ENCODE measurements around the gene SLC66A1. TPM values are rescaled to one million over a fixed set of nuclear protein-coding genes. Genes with fewer than 3 reads are reported as not detected.

Gene SLC66A1
- total RNA-seq, 1 donor from 2014 or later = 23.7 TPM

DNA sequence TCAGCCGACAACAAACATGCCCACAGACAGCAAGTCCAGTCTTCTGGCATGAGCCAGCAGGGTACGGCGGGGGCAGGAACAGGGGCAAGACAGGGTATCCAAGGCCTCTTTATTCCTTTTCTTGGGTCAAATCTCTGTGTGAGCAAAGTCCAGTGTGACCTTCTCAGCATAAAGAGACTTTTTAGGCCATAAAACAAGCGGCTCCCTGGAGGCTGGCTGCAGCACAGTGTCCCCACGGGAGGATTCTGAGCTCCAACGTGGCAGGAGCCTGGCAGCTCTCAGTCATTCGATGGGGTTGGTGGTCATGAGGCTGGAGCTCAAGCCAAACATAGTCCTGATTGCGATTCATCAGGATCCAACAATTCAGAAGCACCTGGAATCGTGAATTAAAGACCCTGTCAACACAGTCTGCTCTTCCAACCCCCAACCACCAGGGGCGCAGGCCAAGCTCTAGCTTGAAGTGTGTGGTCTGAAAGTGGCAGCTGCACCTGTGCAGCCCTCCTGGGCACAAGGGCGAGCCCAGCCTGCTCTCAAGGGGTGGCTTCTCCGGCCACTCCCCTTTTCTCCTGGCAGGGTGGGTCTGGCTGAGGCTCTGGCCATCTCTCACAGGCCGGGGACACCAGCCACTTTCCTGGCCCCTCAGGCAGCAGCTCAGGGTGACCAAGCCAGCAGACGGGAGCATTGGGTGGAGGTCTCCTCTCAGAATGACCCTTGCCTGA is 62.1 kb downstream of the SLC66A1 start:
- TF ChIP-seq, protein P1, sequence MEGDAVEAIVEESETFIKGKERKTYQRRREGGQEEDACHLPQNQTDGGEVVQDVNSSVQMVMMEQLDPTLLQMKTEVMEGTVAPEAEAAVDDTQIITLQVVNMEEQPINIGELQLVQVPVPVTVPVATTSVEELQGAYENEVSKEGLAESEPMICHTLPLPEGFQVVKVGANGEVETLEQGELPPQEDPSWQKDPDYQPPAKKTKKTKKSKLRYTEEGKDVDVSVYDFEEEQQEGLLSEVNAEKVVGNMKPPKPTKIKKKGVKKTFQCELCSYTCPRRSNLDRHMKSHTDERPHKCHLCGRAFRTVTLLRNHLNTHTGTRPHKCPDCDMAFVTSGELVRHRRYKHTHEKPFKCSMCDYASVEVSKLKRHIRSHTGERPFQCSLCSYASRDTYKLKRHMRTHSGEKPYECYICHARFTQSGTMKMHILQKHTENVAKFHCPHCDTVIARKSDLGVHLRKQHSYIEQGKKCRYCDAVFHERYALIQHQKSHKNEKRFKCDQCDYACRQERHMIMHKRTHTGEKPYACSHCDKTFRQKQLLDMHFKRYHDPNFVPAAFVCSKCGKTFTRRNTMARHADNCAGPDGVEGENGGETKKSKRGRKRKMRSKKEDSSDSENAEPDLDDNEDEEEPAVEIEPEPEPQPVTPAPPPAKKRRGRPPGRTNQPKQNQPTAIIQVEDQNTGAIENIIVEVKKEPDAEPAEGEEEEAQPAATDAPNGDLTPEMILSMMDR (conservative IDR thresholded peaks at IDR 0.05; ENCODE audit: low read depth, low read length) = peak; percentile 40
- no peak for DNase-seq (ENCODE audit: low read depth)
- H3K4me3 ChIP-seq (ENCODE audit: low read depth, low read length) = no peak overlapping the region

DNA sequence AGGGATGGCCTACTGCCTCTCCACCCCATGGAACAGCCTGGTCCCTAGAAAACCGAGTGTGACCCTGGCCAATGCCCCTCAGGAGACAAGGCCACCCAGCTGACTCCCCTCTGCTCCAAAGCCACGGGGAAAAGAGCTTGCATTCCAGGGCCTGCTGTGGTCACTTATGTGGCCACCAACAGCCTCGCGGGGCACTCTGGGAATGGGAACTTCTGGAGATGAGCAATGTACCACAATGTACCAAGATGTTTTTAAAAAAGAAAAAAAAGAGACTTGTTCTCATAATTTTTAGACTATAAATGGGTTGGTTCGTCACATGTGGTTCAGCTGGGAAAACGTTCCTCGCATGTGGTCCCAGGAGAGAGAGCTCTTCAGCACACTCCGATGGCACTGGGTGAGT is 62.8 kb downstream of the SLC66A1 start:
- TF ChIP-seq, protein P1 (conservative IDR thresholded peaks at IDR 0.05; ENCODE audit: low read depth, low read length) = no peak
- H3K4me3 ChIP-seq (ENCODE audit: low read depth, low read length) = no peak overlapping the region
- DNase-seq (ENCODE audit: low read depth) = no peak

DNA sequence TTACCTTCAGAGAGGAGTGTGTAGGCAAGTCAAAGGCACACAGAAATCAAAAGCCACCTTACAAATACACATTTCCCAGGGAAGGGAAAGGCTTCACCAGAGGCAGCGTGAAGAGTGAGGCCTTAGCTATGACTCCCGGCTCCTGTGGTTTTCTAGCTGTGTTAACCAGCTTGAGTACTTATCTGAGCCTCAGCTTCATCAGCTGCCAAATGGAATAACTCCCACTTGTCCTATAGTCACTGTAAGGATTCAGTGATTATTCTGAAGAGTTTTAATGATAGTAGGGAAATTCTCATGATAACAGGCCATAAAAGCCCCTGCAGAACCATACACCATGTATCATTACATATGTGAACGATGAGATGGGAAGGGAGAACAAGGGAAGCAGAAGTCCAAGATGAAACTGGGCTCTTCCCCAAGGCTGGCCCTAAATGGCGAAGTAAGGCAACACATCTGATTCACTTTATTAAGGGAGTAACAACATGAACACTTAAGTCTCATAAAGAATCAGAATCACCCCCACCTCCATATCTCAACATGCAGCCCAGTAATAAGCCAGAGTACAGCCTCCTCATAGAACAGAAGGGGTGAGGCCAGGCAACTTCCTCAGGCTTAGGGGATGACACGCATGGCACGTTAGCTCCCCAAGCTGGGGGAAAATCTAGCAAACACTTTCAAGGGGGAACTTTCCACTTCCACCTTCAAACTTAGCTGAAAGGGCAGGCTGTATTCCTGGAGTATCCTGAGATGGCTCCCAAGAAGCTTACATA is 63.7 kb downstream of the SLC66A1 start:
- TF ChIP-seq, protein P1 (conservative IDR thresholded peaks at IDR 0.05; ENCODE audit: low read depth, low read length) = no peak
- no peak for DNase-seq (ENCODE audit: low read depth)
- H3K4me3 ChIP-seq (ENCODE audit: low read depth, low read length) = no peak overlapping the region

DNA sequence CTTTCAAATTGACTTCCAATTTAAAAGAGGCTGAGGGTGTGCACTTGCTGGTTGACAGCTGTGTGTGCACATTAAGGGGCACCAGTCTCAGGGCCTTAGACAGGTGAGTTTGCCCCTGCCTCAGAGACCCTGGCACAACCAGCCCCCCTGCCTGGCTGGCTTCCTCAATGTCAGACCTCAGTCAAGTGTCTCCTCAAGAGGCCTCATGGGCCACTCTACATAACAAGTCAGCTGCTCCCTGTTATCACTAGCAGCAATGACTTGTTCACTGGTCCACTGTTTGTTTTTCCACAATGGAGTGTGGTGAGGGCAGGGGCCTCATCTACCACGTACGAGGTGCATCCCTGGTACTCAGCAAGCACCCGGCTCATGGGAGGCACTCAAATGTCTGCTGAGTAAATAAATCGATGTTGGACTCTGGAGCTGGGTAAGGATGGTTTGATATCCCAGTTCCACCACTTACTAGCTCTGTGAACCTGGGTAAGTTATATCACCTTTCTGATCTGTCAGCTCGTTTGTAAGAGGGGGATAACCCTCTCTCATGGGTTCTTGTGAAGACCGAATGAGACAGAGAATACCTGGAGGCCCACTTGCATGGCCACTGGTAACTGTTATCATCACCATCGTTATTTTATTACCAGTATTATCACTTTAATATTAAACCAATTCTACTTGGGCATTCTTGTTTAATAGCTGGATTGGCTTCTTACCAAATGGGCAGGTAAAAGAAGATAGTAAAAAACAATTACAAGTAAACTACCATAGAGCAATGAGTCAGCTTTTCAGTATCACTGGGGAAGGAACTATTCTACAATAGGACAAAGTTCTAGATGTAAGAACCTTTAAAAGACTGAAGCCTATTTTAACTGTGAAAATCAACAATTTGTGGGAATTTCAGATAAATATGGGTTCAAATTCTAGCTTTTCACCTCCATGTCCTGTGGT is 64.6 kb downstream of the SLC66A1 start:
- no peak for DNase-seq (ENCODE audit: low read depth)
- TF ChIP-seq, protein P1 (conservative IDR thresholded peaks at IDR 0.05; ENCODE audit: low read depth, low read length) = no peak
- H3K4me3 ChIP-seq (ENCODE audit: low read depth, low read length) = no peak overlapping the region

DNA sequence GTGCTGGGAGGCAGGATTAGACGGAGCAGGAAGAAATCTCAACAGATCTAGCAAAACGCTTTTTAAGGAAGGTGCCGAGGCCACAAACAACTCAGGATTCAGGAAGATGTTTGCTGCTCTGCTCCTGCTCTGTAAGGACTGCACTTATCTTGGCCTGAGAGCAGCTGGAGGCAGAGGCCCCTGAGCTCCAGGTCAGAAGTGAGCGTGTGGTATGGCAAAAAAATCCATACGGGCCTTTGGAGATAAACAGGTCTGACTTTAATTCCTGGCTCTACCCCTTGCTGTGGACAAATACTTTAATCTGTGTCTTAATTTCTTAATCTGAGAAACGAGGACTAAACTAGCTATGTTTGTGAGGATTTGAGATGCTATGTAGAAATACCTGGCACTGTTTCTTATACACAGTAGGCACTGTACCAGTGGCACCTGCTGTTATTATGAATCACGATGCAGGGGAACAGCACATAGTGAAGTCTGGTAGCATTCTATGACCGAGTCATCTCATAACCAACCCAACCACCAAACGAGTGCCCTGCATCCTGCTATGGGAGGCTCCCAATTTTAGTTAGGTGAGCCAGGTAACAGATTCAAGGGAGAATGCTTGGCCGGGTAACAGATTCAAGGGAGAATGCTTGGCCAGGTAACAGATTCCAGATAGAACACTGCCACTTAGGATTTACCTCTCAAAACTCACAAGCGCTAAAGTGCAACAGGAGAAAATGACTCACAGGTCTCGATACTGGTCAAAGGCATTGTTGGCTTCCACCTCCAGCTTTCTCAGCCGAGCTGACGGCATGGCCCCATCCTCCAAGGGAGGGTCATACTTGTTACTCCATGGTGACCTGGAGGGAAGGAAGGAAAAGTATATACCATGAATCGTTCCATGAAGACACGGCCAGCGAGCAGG is 65.9 kb downstream of the SLC66A1 start:
- TF ChIP-seq, protein P1 (conservative IDR thresholded peaks at IDR 0.05; ENCODE audit: low read depth, low read length) = no peak
- no peak overlapping the region for H3K4me3 ChIP-seq (ENCODE audit: low read depth, low read length)
- DNase-seq (ENCODE audit: low read depth) = no peak

Other genes starting within 250 kb of the SLC66A1 start
- gene UBR4, start 102.1 kb upstream of the SLC66A1 start, total RNA-seq = 53.0 and 78.3 TPM in 2 replicates
- gene EMC1, start 60.8 kb upstream of the SLC66A1 start, total RNA-seq = 28.8 and 60.3 TPM in 2 replicates
- 47.2 and 117 TPM in 2 replicates for gene MRTO4, start 60.5 kb upstream of the SLC66A1 start, total RNA-seq
- gene AKR7A3, start 23.6 kb upstream of the SLC66A1 start, total RNA-seq = 0.36 and 1.3 TPM in 2 replicates
- 92.4 and 102 TPM in 2 replicates for gene AKR7A2, start 182 bp upstream of the SLC66A1 start, total RNA-seq
- 74.9 and 105 TPM in 2 replicates for gene CAPZB, start 173.2 kb downstream of the SLC66A1 start, total RNA-seq

Data from epithelial cell of proximal tubule (primary cell).